ENCODE results near the gene SHMT2. TPM values are rescaled to one million over a fixed set of nuclear protein-coding genes. Genes with fewer than 3 reads are reported as not detected.

Gene SHMT2
- total and polyA plus RNA-seq, 9 of the 15 experiments (the other 6 are each of a cell fraction or from before 2014, with no cell fraction given) = 46.1 to 319 (median 115) TPM

- peak; percentile 65 for TF ChIP-seq JUN (IDR thresholded peaks at IDR 0.05; ENCODE audit: borderline replicate concordance, low read depth, low read length)
- 0 out of 2 replicates have a peak, but pooled peaks have one; percentile 63 for TF ChIP-seq JUN (CRISPR knock-in tag; IDR thresholded peaks at IDR 0.05; ENCODE audit: borderline replicate concordance)
- TF ChIP-seq NFXL1 (CRISPR knock-in tag; IDR thresholded peaks at IDR 0.05) = no peak
- TF ChIP-seq EP400 (IDR thresholded peaks at IDR 0.05) = peak; percentile 33; the same call in 1 of the 2 replicates
- peak; percentile 60; the same call in 1 of the 2 replicates for TF ChIP-seq SOX6 (IDR thresholded peaks at IDR 0.05)
- TF ChIP-seq, protein P1, sequence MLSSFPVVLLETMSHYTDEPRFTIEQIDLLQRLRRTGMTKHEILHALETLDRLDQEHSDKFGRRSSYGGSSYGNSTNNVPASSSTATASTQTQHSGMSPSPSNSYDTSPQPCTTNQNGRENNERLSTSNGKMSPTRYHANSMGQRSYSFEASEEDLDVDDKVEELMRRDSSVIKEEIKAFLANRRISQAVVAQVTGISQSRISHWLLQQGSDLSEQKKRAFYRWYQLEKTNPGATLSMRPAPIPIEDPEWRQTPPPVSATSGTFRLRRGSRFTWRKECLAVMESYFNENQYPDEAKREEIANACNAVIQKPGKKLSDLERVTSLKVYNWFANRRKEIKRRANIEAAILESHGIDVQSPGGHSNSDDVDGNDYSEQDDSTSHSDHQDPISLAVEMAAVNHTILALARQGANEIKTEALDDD (IDR thresholded peaks at IDR 0.05) = no peak
- no peak for TF ChIP-seq RAD51 (IDR thresholded peaks at IDR 0.05; ENCODE audit: borderline replicate concordance, low read depth)
- TF ChIP-seq, protein P2, sequence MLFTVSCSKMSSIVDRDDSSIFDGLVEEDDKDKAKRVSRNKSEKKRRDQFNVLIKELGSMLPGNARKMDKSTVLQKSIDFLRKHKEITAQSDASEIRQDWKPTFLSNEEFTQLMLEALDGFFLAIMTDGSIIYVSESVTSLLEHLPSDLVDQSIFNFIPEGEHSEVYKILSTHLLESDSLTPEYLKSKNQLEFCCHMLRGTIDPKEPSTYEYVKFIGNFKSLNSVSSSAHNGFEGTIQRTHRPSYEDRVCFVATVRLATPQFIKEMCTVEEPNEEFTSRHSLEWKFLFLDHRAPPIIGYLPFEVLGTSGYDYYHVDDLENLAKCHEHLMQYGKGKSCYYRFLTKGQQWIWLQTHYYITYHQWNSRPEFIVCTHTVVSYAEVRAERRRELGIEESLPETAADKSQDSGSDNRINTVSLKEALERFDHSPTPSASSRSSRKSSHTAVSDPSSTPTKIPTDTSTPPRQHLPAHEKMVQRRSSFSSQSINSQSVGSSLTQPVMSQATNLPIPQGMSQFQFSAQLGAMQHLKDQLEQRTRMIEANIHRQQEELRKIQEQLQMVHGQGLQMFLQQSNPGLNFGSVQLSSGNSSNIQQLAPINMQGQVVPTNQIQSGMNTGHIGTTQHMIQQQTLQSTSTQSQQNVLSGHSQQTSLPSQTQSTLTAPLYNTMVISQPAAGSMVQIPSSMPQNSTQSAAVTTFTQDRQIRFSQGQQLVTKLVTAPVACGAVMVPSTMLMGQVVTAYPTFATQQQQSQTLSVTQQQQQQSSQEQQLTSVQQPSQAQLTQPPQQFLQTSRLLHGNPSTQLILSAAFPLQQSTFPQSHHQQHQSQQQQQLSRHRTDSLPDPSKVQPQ (CRISPR knock-in tag; IDR thresholded peaks at IDR 0.05; ENCODE audit: borderline replicate concordance) = no peak
- TF ChIP-seq ZNF12 (CRISPR knock-in tag; IDR thresholded peaks at IDR 0.05) = peak; percentile 56; the same call in 1 of the 2 replicates
- TF ChIP-seq SMAD4 (CRISPR knock-in tag; conservative IDR thresholded peaks at IDR 0.05) = peak; percentile 15; the same call in 1 of the 2 replicates
- TF ChIP-seq ZNF165 (CRISPR knock-in tag; IDR thresholded peaks at IDR 0.05; ENCODE audit: borderline replicate concordance) = peak; percentile 17; the same call in 1 of the 2 replicates
- TF ChIP-seq, protein P3, sequence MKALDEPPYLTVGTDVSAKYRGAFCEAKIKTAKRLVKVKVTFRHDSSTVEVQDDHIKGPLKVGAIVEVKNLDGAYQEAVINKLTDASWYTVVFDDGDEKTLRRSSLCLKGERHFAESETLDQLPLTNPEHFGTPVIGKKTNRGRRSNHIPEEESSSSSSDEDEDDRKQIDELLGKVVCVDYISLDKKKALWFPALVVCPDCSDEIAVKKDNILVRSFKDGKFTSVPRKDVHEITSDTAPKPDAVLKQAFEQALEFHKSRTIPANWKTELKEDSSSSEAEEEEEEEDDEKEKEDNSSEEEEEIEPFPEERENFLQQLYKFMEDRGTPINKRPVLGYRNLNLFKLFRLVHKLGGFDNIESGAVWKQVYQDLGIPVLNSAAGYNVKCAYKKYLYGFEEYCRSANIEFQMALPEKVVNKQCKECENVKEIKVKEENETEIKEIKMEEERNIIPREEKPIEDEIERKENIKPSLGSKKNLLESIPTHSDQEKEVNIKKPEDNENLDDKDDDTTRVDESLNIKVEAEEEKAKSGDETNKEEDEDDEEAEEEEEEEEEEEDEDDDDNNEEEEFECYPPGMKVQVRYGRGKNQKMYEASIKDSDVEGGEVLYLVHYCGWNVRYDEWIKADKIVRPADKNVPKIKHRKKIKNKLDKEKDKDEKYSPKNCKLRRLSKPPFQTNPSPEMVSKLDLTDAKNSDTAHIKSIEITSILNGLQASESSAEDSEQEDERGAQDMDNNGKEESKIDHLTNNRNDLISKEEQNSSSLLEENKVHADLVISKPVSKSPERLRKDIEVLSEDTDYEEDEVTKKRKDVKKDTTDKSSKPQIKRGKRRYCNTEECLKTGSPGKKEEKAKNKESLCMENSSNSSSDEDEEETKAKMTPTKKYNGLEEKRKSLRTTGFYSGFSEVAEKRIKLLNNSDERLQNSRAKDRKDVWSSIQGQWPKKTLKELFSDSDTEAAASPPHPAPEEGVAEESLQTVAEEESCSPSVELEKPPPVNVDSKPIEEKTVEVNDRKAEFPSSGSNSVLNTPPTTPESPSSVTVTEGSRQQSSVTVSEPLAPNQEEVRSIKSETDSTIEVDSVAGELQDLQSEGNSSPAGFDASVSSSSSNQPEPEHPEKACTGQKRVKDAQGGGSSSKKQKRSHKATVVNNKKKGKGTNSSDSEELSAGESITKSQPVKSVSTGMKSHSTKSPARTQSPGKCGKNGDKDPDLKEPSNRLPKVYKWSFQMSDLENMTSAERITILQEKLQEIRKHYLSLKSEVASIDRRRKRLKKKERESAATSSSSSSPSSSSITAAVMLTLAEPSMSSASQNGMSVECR (CRISPR knock-in tag; IDR thresholded peaks at IDR 0.05) = peak; percentile 69; the same call in 1 of the 2 replicates
- peak; percentile 98 for TF ChIP-seq RAD21 (CRISPR knock-in tag; conservative IDR thresholded peaks at IDR 0.05 in 1 of 2, IDR thresholded peaks at IDR 0.05 in 1 of 2)
- 0 out of 4 replicates have a peak, but pooled peaks of 1 of the 2 experiments have one; percentile 77 for TF ChIP-seq NONO (IDR thresholded peaks at IDR 0.05; ENCODE audit: low read depth in 2 of 2, low read length in 1 of 2)
- no peak for TF ChIP-seq HNRNPH1 (optimal IDR thresholded peaks at IDR 0.05; ENCODE audit: low read depth, low read length)
- TF ChIP-seq ID3 (CRISPR knock-in tag; IDR thresholded peaks at IDR 0.05) = no peak
- 0 out of 2 replicates have a peak, but pooled peaks have one; percentile 14 for TF ChIP-seq ID3 (tag; IDR thresholded peaks at IDR 0.05)
- TF ChIP-seq, protein P4, sequence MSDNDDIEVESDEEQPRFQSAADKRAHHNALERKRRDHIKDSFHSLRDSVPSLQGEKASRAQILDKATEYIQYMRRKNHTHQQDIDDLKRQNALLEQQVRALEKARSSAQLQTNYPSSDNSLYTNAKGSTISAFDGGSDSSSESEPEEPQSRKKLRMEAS (CRISPR knock-in tag; IDR thresholded peaks at IDR 0.05) = peak; percentile 83
Measured at GRCh38 chr12:57238854-57239554, 9.5 kb downstream of the SHMT2 start (continued).

All from K562 (cell line).